GM21825 (cell line): ENCODE measurements around the gene MT1A.

Source experiments
- ATAC-seq: cut with Tn5 transposase; IDR thresholded peaks from one replicate; pipeline ENCODE4 v1.9.1; 2021; ENCODE audit warnings: mild to moderate bottlenecking, moderate library complexity; ENCODE audit not compliant: unreplicated experiment

MT1A gene

GRCh38 chr16:56630134-56630533 is 8.3 kb upstream of the MT1A start:
- peak; percentile 79 for ATAC-seq

GRCh38 chr16:56631197-56631596 is 7.3 kb upstream of the MT1A start:
- ATAC-seq: no peak

GRCh38 chr16:56631832-56632155 is 6.7 kb upstream of the MT1A start:
- ATAC-seq: no peak

- ATAC-seq: no peak
Observed at GRCh38 chr16:56632156-56632847, 6.2 kb upstream of the MT1A start, which contains the start of gene MT1M. Gene MT1M (plus strand): TSS chr16:56632659. CDS start chr16:56632732, 73 bp downstream.

- no peak for ATAC-seq
Observed at GRCh38 chr16:56632848-56633365, 5.6 kb upstream of the MT1A start.

- no peak for ATAC-seq
Observed at GRCh38 chr16:56633535-56633934, 4.9 kb upstream of the MT1A start.

- ATAC-seq: no peak
Observed at GRCh38 chr16:56634715-56635440, 3.6 kb upstream of the MT1A start.

GRCh38 chr16:56635441-56635967 is 3.0 kb upstream of the MT1A start:
- no peak for ATAC-seq

GRCh38 chr16:56636616-56637413 is 1.7 kb upstream of the MT1A start:
- no peak for ATAC-seq

GRCh38 chr16:56639045-56639444 is 579 bp downstream of the MT1A start:
- no peak for ATAC-seq

GRCh38 chr16:56640076-56640475 is 1.6 kb downstream of the MT1A start:
- ATAC-seq: no peak

- ATAC-seq: no peak
Observed at GRCh38 chr16:56641166-56641565, 2.7 kb downstream of the MT1A start.

- no peak for ATAC-seq
Observed at GRCh38 chr16:56643080-56643778, 4.8 kb downstream of the MT1A start.

- ATAC-seq: no peak
Observed at GRCh38 chr16:56643833-56644232, 5.4 kb downstream of the MT1A start.

GRCh38 chr16:56645311-56645710 is 6.8 kb downstream of the MT1A start:
- no peak for ATAC-seq

- no peak for ATAC-seq
Observed at GRCh38 chr16:56645838-56646237, 7.4 kb downstream of the MT1A start.

- ATAC-seq: no peak
Observed at GRCh38 chr16:56647641-56648431, 9.4 kb downstream of the MT1A start.

- ATAC-seq: no peak
Observed at GRCh38 chr16:56649271-56649670, 10.8 kb downstream of the MT1A start.

GRCh38 chr16:56649820-56650219 is 11.4 kb downstream of the MT1A start:
- no peak for ATAC-seq

- ATAC-seq: no peak
Observed at GRCh38 chr16:56651586-56651985, 13.1 kb downstream of the MT1A start, which contains the start of gene MT1B. Gene MT1B (plus strand): TSS chr16:56651886. CDS start chr16:56651954, 68 bp downstream.
